NB4 (cell line): ENCODE measurements around the gene ZNF609.
A peak's percentile ranks its signal among the peaks of the same experiment; 100 is the strongest.

Source experiments
- DNase-seq: peaks from one replicate; pipeline ENCODE4 v3.0.0; 2010; ENCODE audit warnings: low read depth
- H3K4me3 ChIP-seq: one replicate; pipeline ENCODE4 v1.5.1; 2011; ENCODE audit warnings: mild to moderate bottlenecking, low read depth, low read length, moderate library complexity
- MYC ChIP-seq: IDR thresholded peaks from 2 replicates; pipeline ENCODE4 v1.6.1; 2011; ENCODE audit warnings: low read depth, low read length
- POLR2A ChIP-seq: IDR thresholded peaks from 2 replicates; pipeline ENCODE4 v1.6.1; 2011; ENCODE audit warnings: mild to moderate bottlenecking; ENCODE audit not compliant: insufficient read length; ENCODE audit errors: extremely low read depth
- TF ChIP-seq, protein P1 (sequence below): IDR thresholded peaks from 2 replicates; pipeline ENCODE4 v1.6.1; 2011; ENCODE audit warnings: low read depth, low read length
- TF ChIP-seq, protein P2 (sequence below): IDR thresholded peaks from one replicate; pipeline ENCODE4 v1.5.1; 2012; ENCODE audit warnings: low read depth, low read length

Gene ZNF609

GRCh38 chr15:64426845-64427465, 33.4 kb upstream of the ZNF609 start:
- DNase-seq: peak; percentile 45
- TF ChIP-seq MYC (no peak), POLR2A (no peak)
- TF ChIP-seq, protein P1, sequence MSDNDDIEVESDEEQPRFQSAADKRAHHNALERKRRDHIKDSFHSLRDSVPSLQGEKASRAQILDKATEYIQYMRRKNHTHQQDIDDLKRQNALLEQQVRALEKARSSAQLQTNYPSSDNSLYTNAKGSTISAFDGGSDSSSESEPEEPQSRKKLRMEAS: no peak

DNA sequence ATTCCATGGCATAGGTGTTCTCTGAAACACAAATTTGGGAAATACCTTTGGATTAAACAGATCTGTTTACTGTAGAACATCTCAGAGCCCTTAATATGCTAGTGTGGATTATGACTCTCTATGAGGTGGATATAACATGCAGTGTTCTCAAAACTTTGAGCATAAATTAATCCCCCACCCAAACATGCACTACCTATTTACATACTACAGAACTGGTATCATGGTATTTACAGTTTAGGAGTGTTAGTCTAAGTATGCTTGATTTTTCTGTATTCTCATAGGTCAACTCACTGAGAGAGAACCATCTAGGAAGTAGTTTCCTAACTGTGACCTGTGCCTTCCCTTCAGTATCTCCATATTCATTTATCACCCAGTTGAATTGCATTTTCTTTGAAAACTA, 30.9 kb upstream of the ZNF609 start:
- H3K4me3 ChIP-seq: no peak overlapping the region
- DNase-seq: peak; percentile 44
- TF ChIP-seq, protein P1: no peak
- TF ChIP-seq POLR2A (no peak), MYC (no peak)
- TF ChIP-seq, protein P2, sequence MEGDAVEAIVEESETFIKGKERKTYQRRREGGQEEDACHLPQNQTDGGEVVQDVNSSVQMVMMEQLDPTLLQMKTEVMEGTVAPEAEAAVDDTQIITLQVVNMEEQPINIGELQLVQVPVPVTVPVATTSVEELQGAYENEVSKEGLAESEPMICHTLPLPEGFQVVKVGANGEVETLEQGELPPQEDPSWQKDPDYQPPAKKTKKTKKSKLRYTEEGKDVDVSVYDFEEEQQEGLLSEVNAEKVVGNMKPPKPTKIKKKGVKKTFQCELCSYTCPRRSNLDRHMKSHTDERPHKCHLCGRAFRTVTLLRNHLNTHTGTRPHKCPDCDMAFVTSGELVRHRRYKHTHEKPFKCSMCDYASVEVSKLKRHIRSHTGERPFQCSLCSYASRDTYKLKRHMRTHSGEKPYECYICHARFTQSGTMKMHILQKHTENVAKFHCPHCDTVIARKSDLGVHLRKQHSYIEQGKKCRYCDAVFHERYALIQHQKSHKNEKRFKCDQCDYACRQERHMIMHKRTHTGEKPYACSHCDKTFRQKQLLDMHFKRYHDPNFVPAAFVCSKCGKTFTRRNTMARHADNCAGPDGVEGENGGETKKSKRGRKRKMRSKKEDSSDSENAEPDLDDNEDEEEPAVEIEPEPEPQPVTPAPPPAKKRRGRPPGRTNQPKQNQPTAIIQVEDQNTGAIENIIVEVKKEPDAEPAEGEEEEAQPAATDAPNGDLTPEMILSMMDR: no peak

More at GRCh38 chr15:64426845-64427465, 33.4 kb upstream of the ZNF609 start:
- H3K4me3 ChIP-seq: no peak overlapping the region

DNA sequence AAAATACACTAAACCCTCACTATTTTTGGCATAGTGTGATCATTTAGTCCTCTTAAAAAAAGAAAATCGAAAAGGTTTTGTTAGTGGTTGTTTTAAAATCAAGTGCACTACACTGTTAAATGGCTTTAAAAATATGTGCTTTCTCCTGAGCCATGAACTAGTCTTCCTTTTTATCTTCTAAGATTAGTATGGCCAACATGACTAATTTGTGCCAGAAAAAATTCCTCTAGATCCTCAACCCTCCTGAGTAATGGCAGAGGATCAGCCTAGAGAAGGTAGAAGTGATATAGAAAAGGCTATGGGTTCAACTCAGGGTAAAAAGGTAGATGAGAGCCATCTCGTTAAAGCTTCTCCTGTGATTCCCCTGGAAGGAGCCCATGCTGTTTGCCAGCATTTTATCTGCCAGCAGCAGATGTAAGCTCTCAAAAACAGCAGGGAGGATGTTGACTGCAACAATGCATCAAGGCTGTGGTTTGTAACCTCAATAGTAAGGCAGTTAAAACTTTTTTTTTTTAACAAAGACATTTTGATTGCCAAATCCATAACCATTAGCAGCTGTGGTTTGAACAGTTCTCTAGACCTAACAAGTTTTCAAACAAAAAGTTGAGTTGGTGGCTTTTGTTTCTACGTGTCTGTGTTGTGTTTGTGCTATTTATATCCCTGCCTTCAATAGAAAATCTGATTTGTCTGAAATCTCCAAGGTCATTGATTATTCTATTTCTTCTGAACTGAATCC, 30.2 kb upstream of the ZNF609 start:
- TF ChIP-seq POLR2A (no peak), MYC (peak; percentile 57; the same call in 1 of the 2 replicates)
- TF ChIP-seq, protein P2: no peak
- TF ChIP-seq, protein P1: peak; percentile 72
- H3K4me3 ChIP-seq: peak overlapping the region; percentile 8
- peak; percentile 95 for DNase-seq

DNA sequence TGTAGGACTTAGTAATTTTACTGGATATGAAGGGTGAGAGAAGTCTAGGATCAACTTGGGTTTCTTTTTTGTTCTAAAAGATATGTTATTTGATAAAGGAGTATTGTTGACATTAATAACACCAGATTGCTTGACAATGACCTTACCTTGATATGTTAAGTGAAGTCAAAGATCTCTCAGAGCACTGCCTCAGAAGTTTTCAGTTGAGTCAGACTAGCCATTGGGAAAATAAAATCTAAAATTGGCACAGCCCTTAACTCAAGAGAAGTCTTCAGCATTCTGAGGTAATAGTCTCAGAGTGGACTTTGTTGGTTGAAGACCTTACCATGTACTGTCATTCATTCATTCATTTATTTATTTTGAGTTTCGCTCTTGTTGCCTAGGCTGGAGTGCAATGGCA, 22.4 kb upstream of the ZNF609 start:
- no peak overlapping the region for H3K4me3 ChIP-seq
- no peak for DNase-seq
- no peak for TF ChIP-seq MYC
- TF ChIP-seq, protein P2: no peak
- TF ChIP-seq POLR2A: no peak
- TF ChIP-seq, protein P1: no peak

DNA sequence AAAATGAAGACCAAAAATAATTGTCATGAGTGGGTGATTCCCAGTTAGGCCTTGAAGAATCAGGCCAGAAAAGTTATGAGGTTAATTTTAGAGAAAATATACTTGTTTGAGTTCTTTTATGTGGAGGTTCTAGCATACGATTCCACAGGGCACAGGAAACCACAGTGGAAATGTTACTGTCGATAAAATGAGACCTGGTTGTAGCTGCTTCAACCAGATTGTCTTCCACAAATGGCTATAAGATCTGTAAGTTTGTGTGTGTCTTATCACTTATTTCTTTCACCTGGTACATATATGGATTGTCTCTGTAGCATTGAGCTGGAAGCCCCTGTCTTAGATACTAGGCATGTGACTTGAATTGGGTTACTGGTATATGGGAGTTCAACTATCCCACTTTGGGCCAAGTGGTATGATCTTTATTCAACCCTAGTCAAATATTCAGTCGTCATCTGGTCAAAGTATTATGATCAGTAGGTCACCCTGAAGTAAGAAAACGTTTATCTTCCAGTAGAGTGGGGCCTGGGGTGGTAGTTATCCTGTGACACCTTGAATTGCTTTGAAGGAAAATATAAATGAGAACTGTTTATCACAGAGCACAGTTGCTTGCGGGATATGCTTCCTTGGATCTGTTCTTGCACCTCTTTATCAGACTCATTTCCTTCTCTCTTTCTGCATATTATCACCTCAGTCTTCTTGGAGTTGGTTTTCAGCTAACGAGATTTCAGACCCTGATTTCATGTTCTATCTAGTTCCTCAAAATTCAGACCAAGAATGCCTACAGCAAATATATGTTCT, 21.5 kb upstream of the ZNF609 start:
- DNase-seq: no peak
- no peak for TF ChIP-seq POLR2A
- TF ChIP-seq MYC: no peak
- TF ChIP-seq, protein P1: no peak
- TF ChIP-seq, protein P2: no peak
- H3K4me3 ChIP-seq: no peak overlapping the region
